Liver (tissue), 3 donors: ENCODE measurements around the gene LSM14B.

ENCODE experiments used
- SP1 ChIP-seq: IDR thresholded peaks from 2 replicates; pipeline ENCODE4 v1.6.1; 2018; ENCODE audit warnings: antibody characterized with exemption, mild to moderate bottlenecking
- TF ChIP-seq, protein P1 (sequence below): fragments of 150-350 bp; IDR thresholded peaks from 2 replicates; pipeline ENCODE4 v1.5.1; 2017; ENCODE audit warnings: improper control_type of control experiment, low read depth, low read length; ENCODE audit not compliant: missing input control
- donor health status: healthy.
- donor health status: healthy.

DNA sequence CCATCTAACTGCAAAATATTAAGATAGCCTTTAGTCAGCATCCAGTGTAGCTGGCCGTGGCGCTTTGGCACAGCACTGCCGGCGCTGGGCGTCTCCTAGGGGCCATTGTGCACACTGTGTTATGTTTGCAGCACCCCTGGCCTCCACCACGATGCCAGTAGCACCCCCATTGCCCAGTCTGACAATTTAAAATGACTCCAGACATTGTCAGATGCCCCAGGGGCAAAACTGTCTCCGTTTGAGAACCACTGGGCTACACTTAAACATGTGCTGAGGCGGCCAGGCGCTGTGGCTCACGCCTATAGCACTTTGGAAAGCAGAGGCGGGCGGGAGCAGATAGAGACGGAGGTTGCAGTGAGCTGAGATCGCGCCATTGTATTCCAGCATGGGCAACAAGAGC is 54.6 kb downstream of the LSM14B start:
- TF ChIP-seq, protein P1, sequence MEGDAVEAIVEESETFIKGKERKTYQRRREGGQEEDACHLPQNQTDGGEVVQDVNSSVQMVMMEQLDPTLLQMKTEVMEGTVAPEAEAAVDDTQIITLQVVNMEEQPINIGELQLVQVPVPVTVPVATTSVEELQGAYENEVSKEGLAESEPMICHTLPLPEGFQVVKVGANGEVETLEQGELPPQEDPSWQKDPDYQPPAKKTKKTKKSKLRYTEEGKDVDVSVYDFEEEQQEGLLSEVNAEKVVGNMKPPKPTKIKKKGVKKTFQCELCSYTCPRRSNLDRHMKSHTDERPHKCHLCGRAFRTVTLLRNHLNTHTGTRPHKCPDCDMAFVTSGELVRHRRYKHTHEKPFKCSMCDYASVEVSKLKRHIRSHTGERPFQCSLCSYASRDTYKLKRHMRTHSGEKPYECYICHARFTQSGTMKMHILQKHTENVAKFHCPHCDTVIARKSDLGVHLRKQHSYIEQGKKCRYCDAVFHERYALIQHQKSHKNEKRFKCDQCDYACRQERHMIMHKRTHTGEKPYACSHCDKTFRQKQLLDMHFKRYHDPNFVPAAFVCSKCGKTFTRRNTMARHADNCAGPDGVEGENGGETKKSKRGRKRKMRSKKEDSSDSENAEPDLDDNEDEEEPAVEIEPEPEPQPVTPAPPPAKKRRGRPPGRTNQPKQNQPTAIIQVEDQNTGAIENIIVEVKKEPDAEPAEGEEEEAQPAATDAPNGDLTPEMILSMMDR: no peak
- TF ChIP-seq SP1: no peak
